ENCODE results near the gene ASIC5. TPM values are rescaled to one million over a fixed set of nuclear protein-coding genes. Genes with fewer than 3 reads are reported as not detected.

ASIC5 gene
- polyA plus RNA-seq, 1 of the 3 experiments (the other 2 are of a cell fraction), result not detected

DNA sequence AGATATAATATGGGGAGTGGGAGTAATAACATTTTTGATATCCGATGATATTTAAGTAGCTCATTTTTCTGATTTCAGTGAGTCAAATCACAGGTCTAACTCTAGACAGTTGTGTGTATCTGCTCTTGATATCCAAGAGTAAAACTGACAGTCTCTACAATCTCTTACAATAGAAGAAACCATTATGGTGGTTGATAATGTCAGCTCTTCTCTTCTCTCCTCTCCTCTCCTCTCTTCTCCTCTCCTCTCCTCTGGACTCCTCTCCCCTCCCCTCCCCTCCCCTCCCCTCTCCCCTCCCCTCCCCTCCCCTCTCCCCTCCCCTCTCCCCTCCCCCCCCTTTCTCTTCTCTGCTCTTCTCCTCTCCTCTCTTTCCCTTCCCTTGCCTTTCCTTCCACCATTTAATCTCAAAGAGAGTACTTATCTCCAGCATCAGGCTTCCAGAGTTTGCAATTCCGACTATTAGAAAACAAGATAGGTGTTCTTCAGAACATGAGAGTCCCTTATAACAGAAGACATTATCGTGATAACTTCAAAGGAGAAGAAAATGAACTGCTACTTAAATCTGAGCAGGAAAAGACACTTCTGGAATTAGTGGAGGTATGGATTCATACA lies 43.6 kb upstream of the ASIC5 start:
- no peaks in the 10 kb centered on the region for H3K9me3 ChIP-seq
- no peaks in the 10 kb centered on the region for H3K36me3 ChIP-seq (replicated peaks in 1 of 2; ENCODE audit: control insufficient read depth in 1 of 2, insufficient read depth in 2 of 2, low read length in 1 of 2)
- no peak overlapping the region for H3K27ac ChIP-seq (ENCODE audit: low read depth in 2 of 2, low read length in 1 of 2)
- H3K4me3 ChIP-seq (ENCODE audit: low read depth in 2 of 2, low read length in 1 of 2), result no peak overlapping the region
- H3K9ac ChIP-seq, result no peak overlapping the region
- no peaks in the 10 kb centered on the region for H3F3A ChIP-seq (replicated peaks; ENCODE audit: insufficient read depth)
- H3K4me1 ChIP-seq (ENCODE audit: control insufficient read depth in 1 of 2, insufficient read depth in 2 of 2, low read depth in 1 of 2, low read length in 1 of 2), result peaks cover 0 to 5% of the 10 kb centered on the region in 2 experiments; a peak in 1 of 4 replicates
- no peaks in the 10 kb centered on the region for H4K20me1 ChIP-seq (ENCODE audit: insufficient read depth)
- DNase-seq, result no peak
- no peaks in the 10 kb centered on the region for H3K79me2 ChIP-seq (ENCODE audit: insufficient read depth)
- ChIA-PET CTCF (no interaction called here), POLR2A (no interaction called here)
- H3K4me2 ChIP-seq, result no peak overlapping the region
- H2AFZ ChIP-seq (ENCODE audit: low read depth), result no peak overlapping the region
- TF ChIP-seq, protein P1, sequence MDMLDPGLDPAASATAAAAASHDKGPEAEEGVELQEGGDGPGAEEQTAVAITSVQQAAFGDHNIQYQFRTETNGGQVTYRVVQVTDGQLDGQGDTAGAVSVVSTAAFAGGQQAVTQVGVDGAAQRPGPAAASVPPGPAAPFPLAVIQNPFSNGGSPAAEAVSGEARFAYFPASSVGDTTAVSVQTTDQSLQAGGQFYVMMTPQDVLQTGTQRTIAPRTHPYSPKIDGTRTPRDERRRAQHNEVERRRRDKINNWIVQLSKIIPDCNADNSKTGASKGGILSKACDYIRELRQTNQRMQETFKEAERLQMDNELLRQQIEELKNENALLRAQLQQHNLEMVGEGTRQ (IDR thresholded peaks at IDR 0.05; ENCODE audit: borderline replicate concordance, low read depth, low read length), result no peak
- TF ChIP-seq MXI1 (IDR thresholded peaks at IDR 0.05; ENCODE audit: low read depth, low read length) (no peak), EZH2phosphoT487 (IDR thresholded peaks at IDR 0.05; ENCODE audit: borderline replicate concordance, low read depth) (no peak), NRF1 (IDR thresholded peaks at IDR 0.05; ENCODE audit: low read depth, low read length) (no peak)
- H3K9me2 ChIP-seq, result no peaks in the 10 kb centered on the region
- 16% methylated on average over 3 of the region's 3 CpGs for WGBS (ENCODE audit: low lambda C conversion rate)
- no peaks in the 10 kb centered on the region for H3K27me3 ChIP-seq (ENCODE audit: insufficient read depth)

- CTCF ChIA-PET, result no interaction called here
- no peak overlapping the region for H3K27ac ChIP-seq (ENCODE audit: low read depth in 2 of 2, low read length in 1 of 2)
- no peaks in the 10 kb centered on the region for H3K79me2 ChIP-seq (ENCODE audit: insufficient read depth)
- no peak overlapping the region for H3K4me3 ChIP-seq (ENCODE audit: low read depth in 2 of 2, low read length in 1 of 2)
- no peaks in the 10 kb centered on the region for H3F3A ChIP-seq (replicated peaks; ENCODE audit: insufficient read depth)
- POLR2A ChIA-PET, result no interaction called here
- no peak for TF ChIP-seq SIN3A (IDR thresholded peaks at IDR 0.05; ENCODE audit: borderline replicate concordance, low read depth, low read length)
- no peak for TF ChIP-seq EZH2phosphoT487 (IDR thresholded peaks at IDR 0.05; ENCODE audit: borderline replicate concordance, low read depth)
- no peak for TF ChIP-seq RCOR1 (IDR thresholded peaks at IDR 0.05; ENCODE audit: low read length)
- TF ChIP-seq JUND (IDR thresholded peaks at IDR 0.05), result no peak
- TF ChIP-seq GATA2 (CRISPR knock-in tag; IDR thresholded peaks at IDR 0.05), result no peak
- TF ChIP-seq MEF2A (IDR thresholded peaks at IDR 0.05; ENCODE audit: borderline replicate concordance, low read depth), result no peak
- no peak for TF ChIP-seq MAX (IDR thresholded peaks at IDR 0.05; ENCODE audit: low read depth)
- TF ChIP-seq POLR2AphosphoS5 (IDR thresholded peaks at IDR 0.05; ENCODE audit: low read depth, low read length), result no peak
- no peak for TF ChIP-seq NFIC (IDR thresholded peaks at IDR 0.05; ENCODE audit: borderline replicate concordance)
- TF ChIP-seq TAF1 (IDR thresholded peaks at IDR 0.05; ENCODE audit: borderline replicate concordance, low read depth, low read length), result no peak
- TF ChIP-seq TEAD4 (IDR thresholded peaks at IDR 0.05; ENCODE audit: borderline replicate concordance, insufficient read depth), result no peak
- H3K27me3 ChIP-seq (ENCODE audit: insufficient read depth), result no peaks in the 10 kb centered on the region
- H4K20me1 ChIP-seq (ENCODE audit: insufficient read depth), result no peaks in the 10 kb centered on the region
- H2AFZ ChIP-seq (ENCODE audit: low read depth), result no peak overlapping the region
- no peaks in the 10 kb centered on the region for H3K9me3 ChIP-seq
- no peaks in the 10 kb centered on the region for H3K36me3 ChIP-seq (replicated peaks in 1 of 2; ENCODE audit: control insufficient read depth in 1 of 2, insufficient read depth in 2 of 2, low read length in 1 of 2)
- no peak for DNase-seq
- no peaks in the 10 kb centered on the region for H3K9me2 ChIP-seq
- WGBS (ENCODE audit: low lambda C conversion rate), result 63% methylated on average over 4 of the region's 4 CpGs
- no peak overlapping the region for H3K9ac ChIP-seq
- H3K4me1 ChIP-seq (ENCODE audit: control insufficient read depth in 1 of 2, insufficient read depth in 2 of 2, low read depth in 1 of 2, low read length in 1 of 2), result peaks cover 0 to 5% of the 10 kb centered on the region in 2 experiments; a peak in 1 of 4 replicates
- no peak overlapping the region for H3K4me2 ChIP-seq
These were observed 42.4 kb upstream of the ASIC5 start for GRCh38 chr4:155908187-155909139.
